Measurements from ENCODE around the gene DHRSX. TPM values are rescaled to one million over a fixed set of nuclear protein-coding genes. Genes with fewer than 3 reads are reported as not detected.

Gene DHRSX
- total and polyA plus RNA-seq, 10 of the 15 experiments (the other 5 are each of a cell fraction or from before 2014, with no cell fraction given) = 1.7 to 39.5 (median 16.5) TPM

DNA sequence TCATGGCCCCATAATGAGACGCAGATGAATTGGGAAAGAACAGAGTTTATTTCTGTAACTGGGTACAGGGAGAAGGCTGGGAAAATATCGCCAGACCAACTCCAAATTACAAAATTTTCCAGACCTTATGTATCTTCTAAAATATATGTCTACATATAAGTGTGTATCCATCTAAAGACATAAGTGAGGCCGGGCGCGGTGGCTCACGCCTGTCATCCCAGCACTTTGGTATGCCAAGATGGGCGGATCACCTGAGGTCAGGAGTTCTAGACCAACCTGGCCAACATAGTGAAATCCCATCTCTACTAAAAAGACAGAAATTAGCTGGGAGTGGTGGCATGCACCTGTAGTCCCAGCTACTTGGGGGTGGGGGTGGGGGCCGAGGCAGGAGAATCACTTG is 11.7 kb upstream of the DHRSX start:
- in situ Hi-C loops (cut with MboI) (loop anchor here (25.0 kb wide), 1 partner anchor 1050 kb away; the partner anchor contains the start of gene ASMTL), intact Hi-C loops (cut with micrococcal nuclease; ENCODE audit: unreplicated experiment) (no loop called here)
- no peak overlapping the region for H3K9ac ChIP-seq (ENCODE audit: control insufficient read depth, insufficient read depth, low read length)
- ChIA-PET SMC1A (ENCODE audit: uncharacterized antibody, unreplicated experiment) (no interaction called here), CTCF (no interaction called here), RAD21 (ENCODE audit: unreplicated experiment) (no interaction called here), POLR2A (no interaction called here)
- DNase-seq (ENCODE audit: low read depth, low spot score) (no peak), ATAC-seq (no peak), FAIRE-seq (no peak)
- no peak overlapping the region for H3K27ac ChIP-seq (ENCODE audit: control insufficient read depth, insufficient read depth)
- no peaks in the 10 kb centered on the region for H3K27me3 ChIP-seq (replicated peaks in 1 of 2; ENCODE audit: control insufficient read depth in 2 of 2, insufficient read depth in 2 of 2, low read length in 1 of 2)
- H3K4me2 ChIP-seq (ENCODE audit: control insufficient read depth, insufficient read depth) = no peak overlapping the region
- H3K36me3 ChIP-seq (ENCODE audit: control insufficient read depth in 2 of 2, insufficient read depth in 2 of 2, low read length in 1 of 2) = no peaks in the 10 kb centered on the region
- no peak overlapping the region for H2AFZ ChIP-seq (ENCODE audit: control insufficient read depth, low read depth, low read length)
- no peaks in the 10 kb centered on the region for H3K9me3 ChIP-seq (replicated peaks; ENCODE audit: control insufficient read depth, insufficient read depth, low read length)
- H3K4me3 ChIP-seq = no peak overlapping the region
- TF ChIP-seq KAT2A (conservative IDR thresholded peaks at IDR 0.05; ENCODE audit: control insufficient read depth, low read depth, low read length) (no peak), NR2C2 (IDR thresholded peaks at IDR 0.05; ENCODE audit: borderline replicate concordance, control insufficient read depth, insufficient read length, low read depth) (no peak), ZNF207 (IDR thresholded peaks at IDR 0.05; ENCODE audit: borderline replicate concordance) (no peak), POLR2A (IDR thresholded peaks at IDR 0.05; ENCODE audit: low read depth, low read length) (no peak), EP300 (IDR thresholded peaks at IDR 0.05; ENCODE audit: borderline replicate concordance in 1 of 2, control insufficient read depth in 1 of 2, low read depth in 2 of 2, low read length in 2 of 2) (no peak), CBFB (IDR thresholded peaks at IDR 0.05; ENCODE audit: low read depth) (no peak), CHD1 (IDR thresholded peaks at IDR 0.05; ENCODE audit: low read depth, low read length) (no peak), SUZ12 (IDR thresholded peaks at IDR 0.05; ENCODE audit: unreplicated experiment) (no peak), FOS (IDR thresholded peaks at IDR 0.05; ENCODE audit: borderline replicate concordance, extremely low read depth, insufficient read length) (no peak), SMAD5 (IDR thresholded peaks at IDR 0.05; ENCODE audit: low read depth) (no peak), MXI1 (IDR thresholded peaks at IDR 0.05; ENCODE audit: low read depth, low read length) (no peak), ATF7 (IDR thresholded peaks at IDR 0.05; ENCODE audit: low read depth) (no peak), FOXK2 (IDR thresholded peaks at IDR 0.05) (no peak)
- TF ChIP-seq, protein P1, sequence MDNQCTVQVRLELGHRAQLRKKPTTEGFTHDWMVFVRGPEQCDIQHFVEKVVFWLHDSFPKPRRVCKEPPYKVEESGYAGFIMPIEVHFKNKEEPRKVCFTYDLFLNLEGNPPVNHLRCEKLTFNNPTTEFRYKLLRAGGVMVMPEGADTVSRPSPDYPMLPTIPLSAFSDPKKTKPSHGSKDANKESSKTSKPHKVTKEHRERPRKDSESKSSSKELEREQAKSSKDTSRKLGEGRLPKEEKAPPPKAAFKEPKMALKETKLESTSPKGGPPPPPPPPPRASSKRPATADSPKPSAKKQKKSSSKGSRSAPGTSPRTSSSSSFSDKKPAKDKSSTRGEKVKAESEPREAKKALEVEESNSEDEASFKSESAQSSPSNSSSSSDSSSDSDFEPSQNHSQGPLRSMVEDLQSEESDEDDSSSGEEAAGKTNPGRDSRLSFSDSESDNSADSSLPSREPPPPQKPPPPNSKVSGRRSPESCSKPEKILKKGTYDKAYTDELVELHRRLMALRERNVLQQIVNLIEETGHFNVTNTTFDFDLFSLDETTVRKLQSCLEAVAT (IDR thresholded peaks at IDR 0.05) = no peak
- TF ChIP-seq, protein P2, sequence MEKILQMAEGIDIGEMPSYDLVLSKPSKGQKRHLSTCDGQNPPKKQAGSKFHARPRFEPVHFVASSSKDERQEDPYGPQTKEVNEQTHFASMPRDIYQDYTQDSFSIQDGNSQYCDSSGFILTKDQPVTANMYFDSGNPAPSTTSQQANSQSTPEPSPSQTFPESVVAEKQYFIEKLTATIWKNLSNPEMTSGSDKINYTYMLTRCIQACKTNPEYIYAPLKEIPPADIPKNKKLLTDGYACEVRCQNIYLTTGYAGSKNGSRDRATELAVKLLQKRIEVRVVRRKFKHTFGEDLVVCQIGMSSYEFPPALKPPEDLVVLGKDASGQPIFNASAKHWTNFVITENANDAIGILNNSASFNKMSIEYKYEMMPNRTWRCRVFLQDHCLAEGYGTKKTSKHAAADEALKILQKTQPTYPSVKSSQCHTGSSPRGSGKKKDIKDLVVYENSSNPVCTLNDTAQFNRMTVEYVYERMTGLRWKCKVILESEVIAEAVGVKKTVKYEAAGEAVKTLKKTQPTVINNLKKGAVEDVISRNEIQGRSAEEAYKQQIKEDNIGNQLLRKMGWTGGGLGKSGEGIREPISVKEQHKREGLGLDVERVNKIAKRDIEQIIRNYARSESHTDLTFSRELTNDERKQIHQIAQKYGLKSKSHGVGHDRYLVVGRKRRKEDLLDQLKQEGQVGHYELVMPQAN (conservative IDR thresholded peaks at IDR 0.05) = no peak
- TF ChIP-seq, protein P3, sequence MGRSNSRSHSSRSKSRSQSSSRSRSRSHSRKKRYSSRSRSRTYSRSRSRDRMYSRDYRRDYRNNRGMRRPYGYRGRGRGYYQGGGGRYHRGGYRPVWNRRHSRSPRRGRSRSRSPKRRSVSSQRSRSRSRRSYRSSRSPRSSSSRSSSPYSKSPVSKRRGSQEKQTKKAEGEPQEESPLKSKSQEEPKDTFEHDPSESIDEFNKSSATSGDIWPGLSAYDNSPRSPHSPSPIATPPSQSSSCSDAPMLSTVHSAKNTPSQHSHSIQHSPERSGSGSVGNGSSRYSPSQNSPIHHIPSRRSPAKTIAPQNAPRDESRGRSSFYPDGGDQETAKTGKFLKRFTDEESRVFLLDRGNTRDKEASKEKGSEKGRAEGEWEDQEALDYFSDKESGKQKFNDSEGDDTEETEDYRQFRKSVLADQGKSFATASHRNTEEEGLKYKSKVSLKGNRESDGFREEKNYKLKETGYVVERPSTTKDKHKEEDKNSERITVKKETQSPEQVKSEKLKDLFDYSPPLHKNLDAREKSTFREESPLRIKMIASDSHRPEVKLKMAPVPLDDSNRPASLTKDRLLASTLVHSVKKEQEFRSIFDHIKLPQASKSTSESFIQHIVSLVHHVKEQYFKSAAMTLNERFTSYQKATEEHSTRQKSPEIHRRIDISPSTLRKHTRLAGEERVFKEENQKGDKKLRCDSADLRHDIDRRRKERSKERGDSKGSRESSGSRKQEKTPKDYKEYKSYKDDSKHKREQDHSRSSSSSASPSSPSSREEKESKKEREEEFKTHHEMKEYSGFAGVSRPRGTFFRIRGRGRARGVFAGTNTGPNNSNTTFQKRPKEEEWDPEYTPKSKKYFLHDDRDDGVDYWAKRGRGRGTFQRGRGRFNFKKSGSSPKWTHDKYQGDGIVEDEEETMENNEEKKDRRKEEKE (IDR thresholded peaks at IDR 0.05) = no peak
- TF ChIP-seq, protein P4, sequence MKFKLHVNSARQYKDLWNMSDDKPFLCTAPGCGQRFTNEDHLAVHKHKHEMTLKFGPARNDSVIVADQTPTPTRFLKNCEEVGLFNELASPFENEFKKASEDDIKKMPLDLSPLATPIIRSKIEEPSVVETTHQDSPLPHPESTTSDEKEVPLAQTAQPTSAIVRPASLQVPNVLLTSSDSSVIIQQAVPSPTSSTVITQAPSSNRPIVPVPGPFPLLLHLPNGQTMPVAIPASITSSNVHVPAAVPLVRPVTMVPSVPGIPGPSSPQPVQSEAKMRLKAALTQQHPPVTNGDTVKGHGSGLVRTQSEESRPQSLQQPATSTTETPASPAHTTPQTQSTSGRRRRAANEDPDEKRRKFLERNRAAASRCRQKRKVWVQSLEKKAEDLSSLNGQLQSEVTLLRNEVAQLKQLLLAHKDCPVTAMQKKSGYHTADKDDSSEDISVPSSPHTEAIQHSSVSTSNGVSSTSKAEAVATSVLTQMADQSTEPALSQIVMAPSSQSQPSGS (IDR thresholded peaks at IDR 0.05; ENCODE audit: low read length) = no peak
- WGBS (ENCODE audit: insufficient coverage, insufficient replicate concordance, low lambda C conversion rate, missing lambda C conversion rate) = 93% methylated on average over 8 of the region's 8 CpGs
- H3K4me1 ChIP-seq (ENCODE audit: control insufficient read depth, insufficient read depth, low read length) = peaks cover 29% of the 10 kb centered on the region
- BruUV-seq (replicated peaks) = no TSS peak
- H4K20me1 ChIP-seq (ENCODE audit: control insufficient read depth, insufficient read depth) = no peaks in the 10 kb centered on the region
- H3K79me2 ChIP-seq (ENCODE audit: control insufficient read depth, insufficient read depth, low read length) = no peaks in the 10 kb centered on the region
